HG03159 (cell line): ENCODE results near the gene STAB2.
A peak's percentile ranks its signal among the peaks of the same experiment; 100 is the strongest.

Experiments used
- ATAC-seq: cut with Tn5 transposase; IDR thresholded peaks from one replicate; pipeline ENCODE4 v1.9.1; 2021; ENCODE audit warnings: mild to moderate bottlenecking, moderate library complexity; ENCODE audit not compliant: unreplicated experiment

The STAB2 gene

GRCh38 chr12:103586132-103586531, 941 bp upstream of the STAB2 start:
- ATAC-seq = no peak

GRCh38 chr12:103588680-103589079, 1.6 kb downstream of the STAB2 start:
- ATAC-seq = no peak

GRCh38 chr12:103589517-103589916, 2.4 kb downstream of the STAB2 start:
- ATAC-seq = no peak

GRCh38 chr12:103590271-103590670, 3.2 kb downstream of the STAB2 start:
- ATAC-seq = no peak

GRCh38 chr12:103596981-103597380, 9.9 kb downstream of the STAB2 start:
- ATAC-seq = no peak

- ATAC-seq = no peak
These were observed 12.2 kb downstream of the STAB2 start for GRCh38 chr12:103599274-103599673.

- no peak for ATAC-seq
These were observed 14.1 kb downstream of the STAB2 start for GRCh38 chr12:103600967-103601728.

GRCh38 chr12:103620395-103620794, 33.3 kb downstream of the STAB2 start:
- no peak for ATAC-seq

GRCh38 chr12:103623716-103624115, 36.6 kb downstream of the STAB2 start:
- ATAC-seq = no peak

GRCh38 chr12:103626498-103626897, 39.4 kb downstream of the STAB2 start:
- ATAC-seq = no peak

- ATAC-seq = no peak
These were observed 40.2 kb downstream of the STAB2 start for GRCh38 chr12:103627189-103627855.

- ATAC-seq = peak; percentile 92
These were observed 45.6 kb downstream of the STAB2 start for GRCh38 chr12:103632554-103633216.

GRCh38 chr12:103634732-103635131, 47.7 kb downstream of the STAB2 start:
- ATAC-seq = no peak

- ATAC-seq = no peak
These were observed 48.3 kb downstream of the STAB2 start for GRCh38 chr12:103635419-103635818.

- ATAC-seq = no peak
These were observed 49.9 kb downstream of the STAB2 start for GRCh38 chr12:103637021-103637420.

- no peak for ATAC-seq
These were observed 50.4 kb downstream of the STAB2 start for GRCh38 chr12:103637429-103637828.

- no peak for ATAC-seq
These were observed 52.9 kb downstream of the STAB2 start for GRCh38 chr12:103639983-103640382.

- no peak for ATAC-seq
These were observed 53.3 kb downstream of the STAB2 start for GRCh38 chr12:103640410-103640809.

GRCh38 chr12:103640831-103641230, 53.8 kb downstream of the STAB2 start:
- ATAC-seq = no peak

- no peak for ATAC-seq
These were observed 55.3 kb downstream of the STAB2 start for GRCh38 chr12:103642240-103642864.

GRCh38 chr12:103645202-103645601, 58.1 kb downstream of the STAB2 start:
- no peak for ATAC-seq
